ENCODE results near the gene IL1RAPL2. TPM values are rescaled to one million over a fixed set of nuclear protein-coding genes. Genes with fewer than 3 reads are reported as not detected.

IL1RAPL2 gene
- total and polyA plus RNA-seq, 10 of the 15 experiments (the other 5 are each of a cell fraction or from before 2014, with no cell fraction given), result 0.19 TPM; not detected in 9

GRCh38 chrX:105267167-105267566 is 701.2 kb downstream of the IL1RAPL2 start (continued):
- no peak for TF ChIP-seq BCLAF1 (IDR thresholded peaks at IDR 0.05)

DNA sequence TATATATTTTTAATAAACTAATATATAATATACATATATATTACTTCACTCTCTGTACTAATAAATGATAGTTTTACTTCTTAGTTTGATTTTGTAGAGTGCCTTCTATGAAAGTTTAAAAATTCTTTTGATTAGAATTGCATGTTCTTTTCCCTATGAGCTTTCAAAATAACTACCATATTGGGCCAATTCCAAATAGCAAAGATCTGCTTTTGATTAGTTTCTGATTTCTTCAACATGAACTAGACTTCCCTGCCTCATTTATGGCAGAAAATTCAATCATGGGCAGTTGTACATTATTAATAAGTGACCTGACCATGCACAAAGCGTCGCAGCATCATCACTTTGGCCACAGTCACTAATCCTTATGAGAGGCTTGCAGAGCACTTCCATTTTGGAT is 703.4 kb downstream of the IL1RAPL2 start:
- TF ChIP-seq STAT1 (conservative IDR thresholded peaks at IDR 0.05) (no peak), POU2F2 (IDR thresholded peaks at IDR 0.05; ENCODE audit: borderline replicate concordance, low read depth, low read length) (no peak), NR2C2 (IDR thresholded peaks at IDR 0.05; ENCODE audit: borderline replicate concordance, control insufficient read depth, insufficient read length, low read depth) (no peak), CREM (IDR thresholded peaks at IDR 0.05; ENCODE audit: low read depth) (no peak), GABPA (IDR thresholded peaks at IDR 0.05; ENCODE audit: low read depth) (no peak), EZH2 (IDR thresholded peaks at IDR 0.05; ENCODE audit: borderline replicate concordance, control insufficient read depth, low read depth, low read length) (no peak), LARP7 (IDR thresholded peaks at IDR 0.05) (no peak), TBL1XR1 (IDR thresholded peaks at IDR 0.05; ENCODE audit: low read depth, low read length) (no peak), ZBTB33 (IDR thresholded peaks at IDR 0.05) (no peak), RUNX3 (IDR thresholded peaks at IDR 0.05; ENCODE audit: low read length) (no peak), RFX5 (IDR thresholded peaks at IDR 0.05; ENCODE audit: low read depth, low read length) (no peak)
- TF ChIP-seq, protein P1, sequence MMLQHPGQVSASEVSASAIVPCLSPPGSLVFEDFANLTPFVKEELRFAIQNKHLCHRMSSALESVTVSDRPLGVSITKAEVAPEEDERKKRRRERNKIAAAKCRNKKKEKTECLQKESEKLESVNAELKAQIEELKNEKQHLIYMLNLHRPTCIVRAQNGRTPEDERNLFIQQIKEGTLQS (IDR thresholded peaks at IDR 0.05; ENCODE audit: borderline replicate concordance, extremely low read depth, low read depth, low read length), result no peak
- TF ChIP-seq, protein P2, sequence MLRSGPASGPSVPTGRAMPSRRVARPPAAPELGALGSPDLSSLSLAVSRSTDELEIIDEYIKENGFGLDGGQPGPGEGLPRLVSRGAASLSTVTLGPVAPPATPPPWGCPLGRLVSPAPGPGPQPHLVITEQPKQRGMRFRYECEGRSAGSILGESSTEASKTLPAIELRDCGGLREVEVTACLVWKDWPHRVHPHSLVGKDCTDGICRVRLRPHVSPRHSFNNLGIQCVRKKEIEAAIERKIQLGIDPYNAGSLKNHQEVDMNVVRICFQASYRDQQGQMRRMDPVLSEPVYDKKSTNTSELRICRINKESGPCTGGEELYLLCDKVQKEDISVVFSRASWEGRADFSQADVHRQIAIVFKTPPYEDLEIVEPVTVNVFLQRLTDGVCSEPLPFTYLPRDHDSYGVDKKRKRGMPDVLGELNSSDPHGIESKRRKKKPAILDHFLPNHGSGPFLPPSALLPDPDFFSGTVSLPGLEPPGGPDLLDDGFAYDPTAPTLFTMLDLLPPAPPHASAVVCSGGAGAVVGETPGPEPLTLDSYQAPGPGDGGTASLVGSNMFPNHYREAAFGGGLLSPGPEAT (IDR thresholded peaks at IDR 0.05; ENCODE audit: low read depth), result no peak
- TF ChIP-seq, protein P3, sequence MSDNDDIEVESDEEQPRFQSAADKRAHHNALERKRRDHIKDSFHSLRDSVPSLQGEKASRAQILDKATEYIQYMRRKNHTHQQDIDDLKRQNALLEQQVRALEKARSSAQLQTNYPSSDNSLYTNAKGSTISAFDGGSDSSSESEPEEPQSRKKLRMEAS (IDR thresholded peaks at IDR 0.05; ENCODE audit: low read depth, low read length), result no peak
- Histone ChIP-seq H3K4me2 (ENCODE audit: control insufficient read depth, insufficient read depth) (no peak overlapping the region), H3K9ac (ENCODE audit: control insufficient read depth, insufficient read depth, low read length) (no peak overlapping the region), H2AFZ (ENCODE audit: control insufficient read depth, low read depth, low read length) (no peak overlapping the region), H3K4me3 (no peak overlapping the region), H3K27me3 (replicated peaks in 1 of 2; ENCODE audit: control insufficient read depth in 2 of 2, insufficient read depth in 2 of 2, low read length in 1 of 2) (no peaks in the 10 kb centered on the region), H3K36me3 (ENCODE audit: control insufficient read depth in 2 of 2, insufficient read depth in 2 of 2, low read length in 1 of 2) (no peaks in the 10 kb centered on the region), H3K27ac (ENCODE audit: control insufficient read depth, insufficient read depth) (no peak overlapping the region), H3K9me3 (replicated peaks; ENCODE audit: control insufficient read depth, insufficient read depth, low read length) (no peaks in the 10 kb centered on the region), H4K20me1 (ENCODE audit: control insufficient read depth, insufficient read depth) (no peaks in the 10 kb centered on the region), H3K79me2 (ENCODE audit: control insufficient read depth, insufficient read depth, low read length) (no peaks in the 10 kb centered on the region), H3K4me1 (ENCODE audit: control insufficient read depth, insufficient read depth, low read length) (no peaks in the 10 kb centered on the region)
- intact Hi-C loops (cut with micrococcal nuclease; ENCODE audit: unreplicated experiment) (no loop called here), in situ Hi-C loops (cut with MboI) (no loop called here)
- ATAC-seq (no peak), DNase-seq (ENCODE audit: low read depth, low spot score) (no peak), FAIRE-seq (no peak)
- ChIA-PET CTCF (no interaction called here), SMC1A (ENCODE audit: uncharacterized antibody, unreplicated experiment) (no interaction called here), RAD21 (ENCODE audit: unreplicated experiment) (no interaction called here), POLR2A (no interaction called here)
- WGBS (ENCODE audit: insufficient coverage, insufficient replicate concordance, low lambda C conversion rate, missing lambda C conversion rate), result 15% methylated on average over 2 of the region's 2 CpGs
- BruUV-seq (replicated peaks), result no TSS peak
